GM21423 (cell line): ENCODE data around the gene PRKCA.
A peak's percentile ranks its signal among the peaks of the same experiment; 100 is the strongest.

Experiments used
- ATAC-seq: cut with Tn5 transposase; IDR thresholded peaks from one replicate; pipeline ENCODE4 v1.9.1; 2021; ENCODE audit warnings: mild to moderate bottlenecking, moderate library complexity; ENCODE audit not compliant: unreplicated experiment

PRKCA gene

GRCh38 chr17:66663041-66663606 is 360.7 kb downstream of the PRKCA start:
- ATAC-seq: no peak

- no peak for ATAC-seq
These were observed 361.9 kb downstream of the PRKCA start for GRCh38 chr17:66664336-66664735.

GRCh38 chr17:66665194-66665593 is 362.8 kb downstream of the PRKCA start:
- ATAC-seq: no peak

GRCh38 chr17:66667090-66667489 is 364.7 kb downstream of the PRKCA start:
- ATAC-seq: no peak

- no peak for ATAC-seq
These were observed 365.1 kb downstream of the PRKCA start for GRCh38 chr17:66667491-66668030.

GRCh38 chr17:66670206-66670605 is 367.8 kb downstream of the PRKCA start:
- no peak for ATAC-seq

GRCh38 chr17:66671156-66671555 is 368.7 kb downstream of the PRKCA start:
- no peak for ATAC-seq

GRCh38 chr17:66673668-66674276 is 371.4 kb downstream of the PRKCA start:
- ATAC-seq: no peak

GRCh38 chr17:66675273-66675990 is 373.0 kb downstream of the PRKCA start:
- ATAC-seq: no peak

- no peak for ATAC-seq
These were observed 373.6 kb downstream of the PRKCA start for GRCh38 chr17:66675991-66676371.

- no peak for ATAC-seq
These were observed 374.0 kb downstream of the PRKCA start for GRCh38 chr17:66676421-66676820.

- ATAC-seq: no peak
These were observed 375.0 kb downstream of the PRKCA start for GRCh38 chr17:66677201-66677981.

GRCh38 chr17:66678061-66678460 is 375.6 kb downstream of the PRKCA start:
- no peak for ATAC-seq

- no peak for ATAC-seq
These were observed 376.4 kb downstream of the PRKCA start for GRCh38 chr17:66678827-66679226.

- ATAC-seq: peak; percentile 53
These were observed 377.5 kb downstream of the PRKCA start for GRCh38 chr17:66679631-66680517.

- ATAC-seq: no peak
These were observed 379.9 kb downstream of the PRKCA start for GRCh38 chr17:66682283-66682682.

- no peak for ATAC-seq
These were observed 381.8 kb downstream of the PRKCA start for GRCh38 chr17:66684261-66684660.

- ATAC-seq: no peak
These were observed 382.3 kb downstream of the PRKCA start for GRCh38 chr17:66684731-66685130.

- ATAC-seq: no peak
These were observed 384.2 kb downstream of the PRKCA start for GRCh38 chr17:66686601-66687000.

GRCh38 chr17:66687570-66688284 is 385.3 kb downstream of the PRKCA start:
- no peak for ATAC-seq
